HG03439 (cell line): ENCODE results near the gene PPP1R12A.

Source experiments
- ATAC-seq: cut with Tn5 transposase; IDR thresholded peaks from one replicate; pipeline ENCODE4 v1.9.1; 2021; ENCODE audit warnings: mild to moderate bottlenecking, moderate library complexity; ENCODE audit not compliant: unreplicated experiment

The PPP1R12A gene

DNA sequence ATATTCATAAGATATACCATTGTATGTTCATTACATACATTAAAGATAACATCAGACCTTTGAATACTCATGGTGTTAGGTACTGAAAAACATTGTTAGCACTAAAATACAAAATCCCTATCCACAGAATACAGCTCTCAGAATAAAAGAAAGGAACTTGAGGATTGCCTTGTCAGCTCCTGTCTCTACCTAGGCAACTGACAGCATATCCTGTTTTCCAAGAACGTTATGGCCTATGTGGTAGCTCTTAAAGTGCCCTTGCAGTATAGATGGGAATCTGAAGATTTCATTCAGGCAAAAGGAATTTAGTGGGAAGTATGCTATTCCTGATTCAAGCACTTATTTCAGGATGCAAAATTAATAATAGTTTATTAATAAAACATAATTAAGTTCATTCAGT is 1.8 kb upstream of the PPP1R12A start:
- ATAC-seq: no peak

DNA sequence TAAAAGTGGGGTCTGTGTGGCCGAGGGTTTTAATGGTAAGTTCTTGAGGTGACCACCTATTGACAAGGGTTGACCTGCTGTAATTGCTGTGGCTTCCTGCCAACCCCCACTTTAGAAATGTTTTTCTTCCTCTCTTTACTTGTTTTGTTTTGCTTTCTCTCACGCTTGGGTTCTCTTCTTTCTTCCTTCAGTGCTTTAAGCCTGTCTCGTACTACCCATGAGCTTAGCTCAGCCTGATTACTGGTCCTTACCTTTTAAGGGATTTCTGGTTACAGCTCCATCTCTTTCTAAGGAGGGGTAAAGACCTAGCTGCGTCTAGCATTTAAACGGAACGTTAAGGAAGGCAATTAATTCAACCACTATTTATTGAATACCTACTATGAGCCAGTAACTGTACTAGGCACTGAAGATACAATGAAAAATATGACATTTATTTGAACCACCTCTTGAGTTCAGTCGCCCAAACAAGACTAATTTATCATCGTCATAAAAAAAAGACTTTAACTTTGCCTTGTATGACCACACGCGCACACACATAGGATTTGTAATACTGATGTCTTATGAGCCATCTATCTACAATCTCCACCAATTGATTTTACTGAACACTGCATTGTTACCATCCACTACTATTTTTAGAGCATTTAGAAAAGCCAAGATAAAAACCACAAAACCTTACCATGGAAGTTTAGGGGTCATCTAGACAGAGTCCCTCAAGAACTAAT is 888 bp upstream of the PPP1R12A start:
- ATAC-seq: peak; percentile 20

DNA sequence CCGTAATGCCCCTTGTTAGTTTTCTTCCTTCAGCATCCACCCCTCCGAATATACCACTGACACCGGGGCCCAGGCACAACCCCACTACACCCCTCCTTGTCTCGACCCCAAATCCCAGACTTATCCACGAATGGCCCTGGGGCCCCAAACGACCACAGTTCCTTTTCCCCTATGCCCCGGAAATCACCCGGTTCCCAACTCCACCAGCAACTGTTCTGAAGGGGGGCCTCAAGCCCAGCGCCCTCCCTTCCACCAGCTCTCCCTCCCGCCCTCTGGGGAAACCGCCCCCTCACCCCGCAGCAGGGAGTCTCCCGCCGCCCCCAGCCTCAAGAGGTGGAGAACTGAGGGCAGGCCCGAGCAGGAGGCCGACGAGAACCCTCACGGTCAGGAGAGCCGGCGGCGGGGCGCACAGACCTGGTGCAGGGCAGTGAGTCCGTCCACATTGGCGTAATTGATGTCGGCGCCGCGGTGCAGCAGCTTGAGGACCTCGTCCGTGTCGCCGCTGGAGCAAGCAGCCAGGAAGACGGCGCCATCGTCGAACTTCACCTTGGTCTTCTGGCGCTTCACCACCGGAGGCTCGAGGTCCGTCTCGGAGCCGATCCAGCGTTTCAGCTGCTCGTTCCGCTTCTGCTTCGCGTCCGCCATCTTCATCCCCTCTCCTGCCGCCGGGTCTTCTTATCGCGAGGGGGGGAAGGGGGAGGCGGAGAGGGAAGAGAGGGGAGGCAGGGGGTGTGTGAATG is 446 bp downstream of the PPP1R12A start:
- ATAC-seq: peak; percentile 13

DNA sequence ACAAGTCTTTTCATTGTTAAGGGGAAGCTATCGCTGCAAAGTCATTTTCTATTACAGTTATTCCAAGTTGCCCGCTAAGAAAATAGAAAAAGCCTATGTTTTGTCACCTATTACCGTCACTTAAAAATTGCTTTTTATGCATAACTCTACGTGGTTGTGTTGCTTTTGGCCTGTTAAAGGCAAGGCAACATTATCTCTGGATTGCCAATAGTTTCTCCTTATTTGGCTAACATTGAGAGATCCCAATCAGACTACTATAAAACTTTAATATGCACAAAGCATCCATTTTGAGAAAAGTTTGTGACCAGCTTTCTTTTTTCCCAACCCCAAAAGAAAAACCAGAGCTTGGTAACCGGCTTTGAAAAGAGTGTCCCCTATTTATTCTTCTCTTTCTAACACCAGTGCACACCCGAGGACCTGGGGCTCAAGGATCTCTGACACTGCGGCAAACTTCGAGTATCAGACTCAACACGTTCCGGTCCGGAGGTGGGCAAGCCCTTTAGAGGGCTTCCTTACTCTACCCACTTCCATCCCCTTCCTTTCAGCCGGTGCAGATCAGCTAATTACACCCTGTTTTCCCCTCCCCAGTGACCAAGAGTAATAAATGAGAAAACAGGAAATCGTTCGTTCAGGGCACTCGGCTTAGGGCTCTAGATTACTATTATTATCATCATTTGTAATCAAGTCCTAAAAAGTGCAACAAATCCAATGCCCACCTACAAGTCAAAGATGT is 1.2 kb downstream of the PPP1R12A start:
- no peak for ATAC-seq

DNA sequence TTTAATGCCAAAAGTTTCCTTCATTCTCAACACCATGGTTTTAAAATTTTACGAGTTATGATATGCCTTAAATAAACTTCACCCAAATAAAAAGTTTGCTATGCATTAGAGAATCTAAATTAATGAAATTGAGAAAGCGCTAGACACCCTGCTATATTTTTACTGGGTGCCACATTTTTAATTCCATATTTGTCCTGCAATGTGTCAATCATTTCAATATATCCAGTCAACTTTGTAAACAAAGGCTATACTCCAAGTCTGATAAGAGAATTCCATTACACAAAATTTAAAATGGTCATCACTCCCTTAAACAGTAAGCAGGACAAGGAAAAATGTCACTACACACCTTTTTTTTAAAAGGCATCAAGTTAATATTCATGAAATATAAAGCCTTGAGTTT is 1.9 kb downstream of the PPP1R12A start:
- ATAC-seq: no peak

DNA sequence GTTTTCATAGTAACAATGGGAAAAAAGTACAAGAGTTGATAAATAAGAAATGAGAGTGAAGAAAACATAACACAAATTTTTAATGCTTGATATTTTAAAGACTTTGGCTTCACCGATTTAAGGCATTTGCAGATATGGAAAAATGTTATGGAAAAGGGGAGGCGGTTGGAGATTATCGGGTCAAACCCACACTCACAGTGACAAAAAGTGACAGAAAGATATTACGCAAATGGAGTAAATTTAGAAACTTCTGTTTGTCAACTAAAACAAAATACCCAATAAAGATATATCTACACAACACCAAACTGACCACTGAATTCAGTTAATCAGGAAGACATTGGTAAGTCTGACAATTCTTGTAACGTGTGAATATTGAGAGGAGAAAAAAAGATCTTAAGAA is 2.5 kb downstream of the PPP1R12A start:
- ATAC-seq: no peak

DNA sequence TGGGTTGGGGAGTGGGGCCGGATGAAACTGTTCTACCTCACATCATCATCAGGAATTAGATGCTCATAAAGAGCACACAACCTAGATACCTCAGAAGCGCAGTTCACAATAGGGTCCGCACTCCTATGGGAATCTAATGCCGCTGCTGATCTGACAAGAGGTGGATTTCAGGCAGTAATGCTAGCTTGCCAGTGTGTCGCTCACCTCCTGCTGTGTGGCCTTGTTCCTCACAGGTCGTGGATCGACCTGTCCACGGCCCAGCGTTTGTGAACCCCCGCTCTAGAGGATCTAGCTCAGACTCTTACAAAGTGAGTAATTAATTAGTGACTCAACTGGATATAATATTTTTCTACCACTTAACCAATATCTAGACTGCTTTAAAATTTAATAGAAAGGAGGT is 5.8 kb downstream of the PPP1R12A start:
- no peak for ATAC-seq

DNA sequence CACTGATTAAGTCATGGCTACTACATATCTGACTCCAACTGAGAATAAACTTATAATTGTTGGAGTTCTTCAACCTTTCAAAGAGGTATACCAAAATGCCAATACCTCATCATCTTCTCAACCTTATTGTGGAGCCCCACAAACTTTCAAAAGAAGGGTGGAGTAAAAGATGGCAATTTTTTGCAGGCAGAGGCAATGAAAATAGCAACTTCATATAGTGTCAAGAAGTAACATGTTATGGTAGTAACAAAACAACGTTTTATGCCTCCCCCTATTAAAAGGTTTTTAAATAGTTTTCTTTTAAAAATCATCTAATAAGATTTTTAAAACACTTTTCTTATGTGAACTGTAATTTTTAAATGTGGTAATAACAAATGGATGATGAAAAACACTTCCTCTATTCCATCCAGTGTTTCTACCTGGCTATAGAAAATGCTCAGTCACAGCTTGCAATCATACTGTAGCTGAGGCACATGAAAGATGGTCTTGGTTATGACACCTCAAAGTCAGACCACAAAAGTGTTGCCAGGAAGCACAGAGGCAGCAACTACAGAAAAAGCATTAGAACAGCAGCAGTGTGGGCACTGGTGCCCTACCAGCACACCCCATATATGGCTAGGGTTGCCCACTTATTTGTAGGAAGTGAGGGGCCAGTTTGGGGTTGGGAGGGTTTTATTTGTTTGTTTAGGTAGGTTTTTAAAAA is 7.0 kb downstream of the PPP1R12A start:
- peak; percentile 88 for ATAC-seq

DNA sequence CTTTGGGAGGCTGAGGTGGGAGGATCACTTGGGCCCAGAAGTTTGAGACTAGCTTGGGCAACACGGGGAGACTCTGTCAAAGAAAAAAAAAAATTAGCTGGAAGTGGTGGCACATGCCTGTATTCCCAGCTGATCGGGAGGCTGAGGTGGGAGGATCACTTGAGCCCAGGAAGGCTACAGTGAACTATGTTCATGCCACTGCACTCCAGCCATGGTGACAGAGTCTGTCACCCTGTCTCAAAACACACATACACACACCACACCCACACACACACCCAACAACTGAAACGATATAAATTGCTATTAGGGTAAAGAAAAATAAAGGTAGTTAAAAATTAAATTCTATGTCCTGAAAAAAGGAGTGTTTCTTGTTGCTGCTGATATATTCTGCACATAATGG is 7.9 kb downstream of the PPP1R12A start:
- no peak for ATAC-seq

DNA sequence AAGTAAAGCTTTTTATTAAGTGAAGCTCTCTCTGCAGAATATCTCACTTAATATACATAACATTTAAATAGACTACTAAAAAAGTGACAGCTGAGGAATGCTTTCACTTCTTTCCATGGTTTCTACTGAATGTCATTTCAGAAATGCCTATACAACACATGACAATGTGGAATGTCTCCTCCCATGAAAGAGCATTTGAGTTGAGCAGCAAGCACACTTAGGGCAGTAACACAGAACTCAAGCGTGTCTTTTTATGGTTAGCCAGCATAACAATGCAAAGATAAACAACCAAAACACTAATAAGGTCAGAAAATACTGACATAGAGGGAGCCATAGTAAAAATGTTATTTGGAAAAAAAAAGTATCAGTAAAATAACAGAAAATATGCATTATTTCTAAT is 9.4 kb downstream of the PPP1R12A start:
- no peak for ATAC-seq

DNA sequence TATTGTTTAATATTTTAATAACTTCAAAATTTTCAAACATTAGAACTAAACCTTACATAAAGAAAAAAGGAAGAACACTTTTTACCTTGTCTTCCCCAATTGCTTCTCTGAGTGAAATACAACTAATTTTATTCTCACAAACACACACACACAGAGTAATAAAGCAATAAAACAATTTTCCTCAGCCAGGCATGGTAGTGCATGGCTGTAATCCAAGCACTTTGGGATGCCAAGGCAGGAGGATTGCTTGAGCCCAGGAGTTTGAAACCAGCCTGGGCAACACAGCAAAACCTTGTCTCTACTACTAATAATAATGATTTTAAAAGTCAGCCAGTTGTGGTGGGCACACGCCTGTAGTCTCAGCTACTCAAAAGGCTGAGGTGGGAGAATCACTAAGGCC is 13.1 kb downstream of the PPP1R12A start:
- no peak for ATAC-seq

DNA sequence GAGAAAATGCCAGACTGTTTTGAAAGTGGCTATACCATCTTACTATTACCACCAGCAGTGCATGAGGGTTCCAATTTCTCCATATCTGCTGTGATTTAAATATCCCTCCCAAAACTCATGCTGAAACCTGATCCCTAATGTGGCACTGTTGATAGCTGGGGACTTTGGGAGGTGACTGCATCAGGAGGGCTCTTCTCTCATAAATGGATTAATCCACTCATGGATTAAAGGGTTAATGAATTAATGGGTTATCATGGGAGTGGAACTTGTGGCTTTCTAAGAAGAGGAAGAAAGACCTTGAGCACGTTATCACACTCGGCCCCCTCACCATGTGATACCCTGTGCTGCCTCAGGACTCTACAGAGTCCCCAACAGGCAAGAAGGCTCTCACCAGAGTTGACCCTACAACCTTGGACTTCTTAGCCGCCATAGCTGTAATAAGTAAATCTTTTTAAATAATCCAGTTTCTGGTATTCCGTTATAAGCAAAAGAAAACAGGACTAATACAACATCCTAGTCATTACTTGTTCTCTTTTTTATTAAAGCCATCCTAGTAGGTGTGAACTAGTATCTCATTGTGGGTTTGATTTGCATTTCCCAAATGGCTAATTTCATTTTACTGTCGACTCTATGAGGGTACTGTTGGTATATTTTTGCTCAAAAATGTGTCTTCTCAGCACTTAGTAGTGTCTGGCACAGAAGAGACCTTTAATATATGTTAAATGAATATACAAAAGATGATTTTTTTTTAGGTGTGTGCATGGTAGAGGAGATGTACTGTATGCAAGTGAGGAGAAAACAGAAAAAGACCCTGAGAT is 14.3 kb downstream of the PPP1R12A start:
- no peak for ATAC-seq

DNA sequence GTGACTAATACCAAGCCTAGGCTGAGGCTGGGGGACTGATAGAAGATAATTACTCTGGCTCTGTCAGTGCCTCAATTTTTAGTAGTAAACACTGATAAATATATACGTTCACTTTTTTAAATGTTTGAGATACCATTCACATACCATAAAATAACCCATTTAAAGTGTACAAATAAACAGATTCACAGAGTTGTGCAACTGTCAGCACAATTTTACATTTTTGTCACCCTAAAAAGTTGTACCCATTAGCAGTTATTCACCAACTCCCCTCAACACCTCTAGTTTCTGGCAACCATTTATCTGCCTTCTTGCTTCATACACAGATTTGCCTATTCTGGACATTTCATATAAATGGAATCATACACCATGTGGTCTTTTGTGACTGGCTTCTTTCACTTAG is 15.1 kb downstream of the PPP1R12A start:
- ATAC-seq: no peak

DNA sequence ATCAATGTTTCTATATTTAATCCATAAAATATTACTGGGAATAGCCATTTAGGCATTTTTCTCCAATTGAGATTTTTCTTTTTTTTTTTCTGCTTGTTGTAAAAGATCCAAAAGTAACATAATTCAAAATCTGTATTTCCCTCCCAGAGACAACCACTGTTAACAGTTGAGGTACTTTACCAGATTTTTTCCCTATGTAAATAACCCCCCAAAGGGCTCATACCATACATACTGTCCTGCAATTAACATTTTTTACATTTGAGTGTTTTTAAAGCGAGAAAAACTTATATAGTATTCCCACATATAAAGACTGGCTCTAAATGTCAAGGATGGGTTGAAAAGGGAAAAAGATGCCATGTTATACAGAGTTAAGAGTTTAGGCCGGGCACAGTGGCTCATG is 18.1 kb downstream of the PPP1R12A start:
- ATAC-seq: no peak

DNA sequence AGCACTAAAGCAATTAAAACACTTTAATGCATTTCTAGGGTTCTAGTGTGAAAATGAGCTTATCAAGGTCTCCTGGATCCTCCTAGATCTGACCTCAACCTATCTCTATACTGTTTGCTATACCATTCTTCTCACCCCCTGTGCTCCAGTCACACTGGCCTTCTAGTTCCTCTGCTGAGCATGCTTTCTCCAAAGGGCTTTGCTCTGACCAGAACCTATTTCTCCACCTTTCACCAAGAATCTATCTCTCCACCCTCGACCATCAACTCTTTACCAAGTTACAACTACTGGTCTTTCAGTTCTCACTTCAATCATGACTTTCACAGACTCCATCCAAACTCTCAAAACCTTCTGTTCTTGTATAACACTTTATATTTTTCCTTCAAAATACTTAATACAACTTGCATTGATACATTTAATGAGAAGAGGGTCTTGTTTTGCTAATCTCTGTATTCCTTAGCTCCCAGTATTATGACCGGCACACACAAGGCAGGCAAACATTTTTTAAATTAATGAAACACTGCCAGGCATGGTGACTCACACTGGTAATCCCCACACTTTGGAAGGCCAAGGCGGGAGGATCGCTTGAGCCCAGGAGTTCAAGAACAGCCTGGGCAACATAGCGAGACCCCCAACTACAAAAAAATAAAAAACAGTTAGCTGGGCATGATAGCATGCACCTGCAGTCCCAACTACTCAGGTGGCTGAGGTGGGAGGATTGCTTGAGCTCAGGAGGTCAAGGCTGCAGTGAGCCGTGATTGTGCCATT is 22.8 kb downstream of the PPP1R12A start:
- ATAC-seq: no peak

DNA sequence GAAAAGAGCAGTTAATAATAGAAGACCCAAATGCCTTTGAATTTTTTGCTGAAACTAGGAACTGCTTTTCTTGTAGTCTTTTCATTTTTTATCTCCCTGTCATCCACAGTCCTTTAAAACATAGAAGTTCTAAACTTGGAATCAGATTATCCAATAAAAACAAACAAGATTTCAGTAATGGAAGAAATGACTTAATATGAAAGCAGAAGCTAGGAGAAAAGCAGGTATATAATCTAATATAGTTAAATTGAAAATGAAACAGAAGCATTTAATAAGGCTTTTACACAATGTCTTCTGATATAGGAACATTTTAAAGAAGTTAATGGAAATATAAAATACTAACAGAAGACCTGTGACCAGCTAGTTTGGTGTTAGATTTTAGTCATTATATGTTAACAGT is 26.5 kb downstream of the PPP1R12A start:
- no peak for ATAC-seq

DNA sequence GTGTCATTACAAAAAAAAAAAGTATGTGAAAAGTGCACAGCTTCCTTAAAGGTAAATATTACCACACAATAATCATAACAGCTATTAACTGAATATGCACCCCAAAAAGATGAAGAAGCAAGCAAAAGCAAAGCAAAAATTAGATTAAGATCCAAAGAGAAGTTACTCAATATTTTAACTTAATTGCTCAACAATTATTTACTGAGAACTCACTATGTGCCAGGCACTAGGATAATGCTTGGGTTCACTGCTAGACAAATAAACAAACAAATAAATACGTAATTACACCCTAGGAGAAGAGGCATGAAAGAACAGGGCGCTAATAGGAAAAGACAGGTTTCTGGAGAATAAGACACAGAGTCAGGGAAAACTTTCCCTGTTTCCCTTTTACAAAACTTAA is 33.4 kb downstream of the PPP1R12A start:
- ATAC-seq: no peak

DNA sequence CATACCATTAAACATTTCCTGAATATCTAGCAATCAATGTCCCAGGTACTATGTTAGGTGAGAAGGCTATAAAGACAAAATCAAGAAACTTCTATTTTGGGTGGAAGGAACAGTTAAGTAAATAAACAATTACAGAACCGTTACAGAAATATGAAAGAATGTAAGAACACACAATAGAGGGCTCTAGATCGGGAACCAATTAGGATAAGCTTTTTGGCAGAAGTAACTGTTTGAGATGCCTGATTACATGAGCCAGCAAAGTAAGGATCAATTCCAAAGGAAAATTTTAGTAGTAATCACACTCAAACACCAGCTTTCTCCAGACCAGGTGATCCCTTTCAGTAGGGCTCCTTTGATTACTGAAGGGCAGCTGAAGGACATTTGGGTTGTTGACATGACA is 33.9 kb downstream of the PPP1R12A start:
- no peak for ATAC-seq

DNA sequence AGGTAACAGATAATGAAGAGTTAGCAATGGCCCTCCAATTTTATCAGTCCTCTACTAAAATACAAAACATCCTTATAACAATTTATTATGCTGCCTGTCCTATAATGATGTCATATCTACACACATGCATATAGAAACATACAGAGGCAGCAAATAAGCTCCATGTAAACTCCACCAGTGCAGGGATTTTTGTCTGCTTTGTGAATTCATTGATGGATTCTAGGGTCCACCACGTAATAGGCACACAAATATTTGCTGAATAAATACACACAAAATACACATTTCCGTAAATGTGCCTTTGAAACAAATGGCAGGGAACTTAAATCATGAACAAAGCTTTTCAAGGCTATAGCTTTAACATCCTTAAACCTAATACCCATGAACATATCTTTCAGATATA is 34.7 kb downstream of the PPP1R12A start:
- no peak for ATAC-seq

DNA sequence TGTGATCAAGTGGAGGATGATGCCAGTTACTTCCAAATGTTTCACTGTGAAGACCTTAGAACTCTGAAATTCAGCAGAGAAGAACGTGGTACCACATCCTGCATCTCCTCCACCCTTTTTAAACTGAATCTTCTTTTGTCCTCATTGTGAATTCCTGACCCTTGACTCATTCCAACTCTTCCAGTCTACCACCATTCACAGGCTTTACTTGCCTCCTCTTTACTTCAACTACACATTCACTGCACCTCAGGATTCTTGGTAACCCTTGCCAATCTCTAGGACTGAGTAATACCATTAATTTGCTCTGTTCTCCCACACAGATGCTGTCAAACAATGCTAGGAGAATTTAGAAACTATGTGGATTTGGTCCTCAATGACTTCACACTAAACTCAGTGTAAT is 37.3 kb downstream of the PPP1R12A start:
- no peak for ATAC-seq
